ENCODE measurements around the gene F13A1. TPM values are rescaled to one million over a fixed set of nuclear protein-coding genes. Genes with fewer than 3 reads are reported as not detected.
"Not testable (repeated sequence)": the region's sequence is repeated elsewhere in the genome, so short reads cannot be mapped to it uniquely, and the experiment has no call there.

The F13A1 gene
- total RNA-seq, 1 experiment from 2014 or later = 15.0 TPM

DNA sequence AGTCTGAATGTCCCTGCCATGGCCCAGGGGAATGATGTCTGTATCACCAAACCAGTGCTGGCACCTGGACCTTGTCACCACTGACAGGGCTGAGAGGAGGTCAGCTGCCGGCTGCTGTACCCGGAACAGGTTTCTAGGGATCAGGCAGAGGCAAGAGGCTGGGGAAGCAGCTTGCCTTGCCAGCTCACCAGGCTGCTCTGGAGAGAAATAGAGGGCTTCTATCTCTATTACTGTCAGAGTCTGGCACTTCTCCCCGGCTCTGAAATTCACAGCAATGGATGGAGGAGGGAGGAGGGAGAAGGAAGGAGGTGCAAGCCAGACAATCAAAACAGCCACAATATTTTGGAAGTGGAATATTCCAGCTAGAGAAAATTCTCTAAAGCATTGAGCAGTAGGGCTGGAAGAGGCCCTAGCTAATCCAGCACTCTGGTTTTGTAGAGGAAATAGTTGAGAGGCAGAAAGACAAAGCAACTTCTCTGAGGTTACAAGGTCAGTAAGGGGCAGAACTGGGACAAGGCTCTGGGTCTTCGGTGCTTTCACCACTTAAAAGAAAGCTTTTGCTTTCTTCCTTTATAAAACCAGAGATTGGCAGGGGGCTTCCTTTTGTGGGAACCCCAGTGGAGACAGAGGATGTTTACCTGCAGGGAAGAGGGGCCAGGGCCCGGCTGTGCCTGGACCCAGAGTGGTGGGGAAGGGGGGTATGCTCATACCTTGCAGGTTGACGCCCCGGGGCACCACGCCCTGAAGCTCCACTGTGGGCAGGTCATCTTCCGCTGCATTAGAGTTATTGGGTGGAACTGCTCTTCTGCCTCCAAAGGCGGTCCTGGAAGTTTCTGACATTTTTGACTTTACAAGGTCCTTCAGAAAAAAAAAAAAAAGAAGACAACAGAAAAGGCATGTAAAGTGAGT, 2.4 kb downstream of the F13A1 start:
- no peak for DNase-seq (ENCODE audit: low read depth)

DNA sequence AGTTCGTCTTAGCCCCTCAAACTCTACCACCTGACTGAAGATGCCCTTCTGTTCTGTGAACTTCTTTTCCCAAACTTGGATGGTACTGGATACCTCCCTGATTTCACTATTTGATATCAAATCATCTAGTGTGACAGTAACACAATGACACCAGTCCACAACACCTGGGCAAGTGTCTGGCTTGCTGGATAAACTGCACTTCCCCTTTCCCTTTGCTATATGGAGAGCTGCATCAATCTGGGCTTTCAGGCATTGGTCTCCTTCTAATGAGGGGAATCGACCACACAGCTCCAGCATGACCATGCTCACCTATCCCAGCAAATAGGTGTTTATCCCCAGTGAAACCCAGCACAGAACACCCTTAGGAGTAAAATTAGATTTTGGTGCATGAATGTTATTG, 3.1 kb downstream of the F13A1 start:
- no peak for DNase-seq (ENCODE audit: low read depth)

DNA sequence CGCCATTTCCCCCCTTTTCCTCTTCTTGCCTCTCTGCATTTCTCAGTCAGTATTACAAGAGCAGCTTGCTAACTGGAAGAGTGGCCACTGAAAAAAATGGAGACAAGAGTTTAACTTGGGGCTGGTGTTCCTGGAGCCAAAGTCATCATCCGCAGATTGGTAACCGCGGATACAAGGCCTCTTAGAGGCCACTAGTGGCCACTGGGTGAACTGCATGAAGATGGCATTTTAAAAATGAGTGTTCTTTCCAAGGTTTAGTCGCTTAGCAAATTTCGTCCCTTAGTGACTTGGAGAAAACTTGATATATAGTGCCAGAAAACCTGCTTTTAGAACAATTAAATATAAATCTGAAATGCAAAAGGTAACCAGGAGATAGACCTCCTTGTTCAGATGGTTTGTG, 4.8 kb downstream of the F13A1 start:
- DNase-seq (ENCODE audit: low read depth) = peak; percentile 50

DNA sequence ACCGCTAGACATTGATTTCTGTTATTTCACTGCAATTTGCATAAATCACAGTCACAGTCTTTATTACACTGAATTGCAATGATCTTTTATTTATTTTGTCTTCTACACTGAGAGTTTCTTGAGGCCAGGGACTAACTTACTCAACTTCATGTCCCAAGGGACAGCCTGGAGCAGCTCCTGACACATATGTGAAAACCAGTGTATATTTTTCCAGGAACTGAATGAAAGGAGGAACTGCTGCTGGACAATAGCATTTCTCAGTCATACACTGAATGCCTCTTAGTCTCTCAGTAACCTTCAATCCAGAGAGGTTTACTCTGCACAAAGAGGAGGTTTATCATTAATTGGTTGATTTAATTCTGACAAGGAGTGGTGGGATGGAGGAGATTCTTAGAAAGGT, 5.9 kb downstream of the F13A1 start:
- DNase-seq (ENCODE audit: low read depth) = peak; percentile 25

GRCh38 chr6:6312901-6313441, 7.5 kb downstream of the F13A1 start:
- DNase-seq (ENCODE audit: low read depth) = no peak

GRCh38 chr6:6305575-6305974, 14.9 kb downstream of the F13A1 start:
- no peak for DNase-seq (ENCODE audit: low read depth)

DNA sequence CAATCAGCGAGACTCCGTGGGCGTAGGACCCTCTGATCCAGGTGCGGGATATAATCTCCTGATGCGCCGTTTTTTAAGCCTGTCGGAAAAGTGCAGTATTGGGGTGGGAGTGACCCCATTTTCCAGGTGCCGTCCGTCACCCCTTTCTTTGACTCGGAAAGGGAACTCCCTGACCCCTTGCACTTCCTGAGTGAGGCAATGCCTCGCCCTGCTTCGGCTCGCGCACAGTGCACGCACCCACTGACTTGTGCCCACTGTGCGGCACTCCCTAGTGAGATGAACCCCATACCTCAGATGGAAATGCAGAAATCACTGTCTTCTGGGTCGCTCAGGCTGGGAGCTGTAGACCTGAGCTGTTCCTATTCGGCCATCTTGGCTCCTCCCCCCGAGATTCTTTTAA, 20.1 kb downstream of the F13A1 start:
- DNase-seq (ENCODE audit: low read depth) = not testable (repeated sequence)

DNA sequence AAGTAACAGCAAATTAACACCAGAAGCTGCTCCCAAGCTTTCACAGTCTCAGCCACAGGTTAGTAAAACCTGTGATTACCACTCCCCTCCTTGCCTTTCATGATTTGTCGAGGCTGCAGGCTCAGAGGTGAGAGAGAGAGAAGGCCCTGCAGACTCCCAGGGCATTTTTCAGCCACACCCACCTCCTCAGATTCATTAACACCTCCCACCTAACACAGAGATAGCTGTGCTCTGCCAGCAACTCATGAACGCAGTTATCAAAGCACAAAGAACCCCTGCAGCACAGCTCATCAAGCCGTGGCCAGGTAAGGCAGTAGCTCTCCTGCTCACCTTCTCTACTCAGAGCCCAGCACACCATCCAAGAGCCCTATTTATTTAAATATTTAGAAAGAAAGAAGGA, 27.1 kb downstream of the F13A1 start:
- DNase-seq (ENCODE audit: low read depth) = no peak

DNA sequence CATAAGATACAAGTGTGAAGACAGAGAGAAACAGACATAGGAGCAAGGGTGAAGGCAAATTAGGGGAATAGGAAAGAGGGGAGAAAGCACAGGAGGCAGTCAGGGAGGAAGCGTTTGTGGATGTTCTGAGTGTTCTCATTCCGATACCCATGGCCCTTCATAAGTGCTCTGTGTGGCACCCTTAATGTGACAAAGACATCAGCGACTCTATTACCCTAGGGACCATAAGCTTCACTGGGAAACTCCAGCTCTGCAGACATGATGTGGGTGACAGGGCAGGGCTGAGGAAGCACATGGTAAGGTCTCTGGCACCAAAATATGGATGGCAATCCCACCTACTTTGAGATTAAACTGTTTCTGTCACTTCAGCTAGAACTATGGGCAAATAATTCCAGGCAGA, 33.0 kb downstream of the F13A1 start:
- no peak for DNase-seq (ENCODE audit: low read depth)

- no peak for DNase-seq (ENCODE audit: low read depth)
Measured at GRCh38 chr6:6285679-6286078, 34.8 kb downstream of the F13A1 start.

DNA sequence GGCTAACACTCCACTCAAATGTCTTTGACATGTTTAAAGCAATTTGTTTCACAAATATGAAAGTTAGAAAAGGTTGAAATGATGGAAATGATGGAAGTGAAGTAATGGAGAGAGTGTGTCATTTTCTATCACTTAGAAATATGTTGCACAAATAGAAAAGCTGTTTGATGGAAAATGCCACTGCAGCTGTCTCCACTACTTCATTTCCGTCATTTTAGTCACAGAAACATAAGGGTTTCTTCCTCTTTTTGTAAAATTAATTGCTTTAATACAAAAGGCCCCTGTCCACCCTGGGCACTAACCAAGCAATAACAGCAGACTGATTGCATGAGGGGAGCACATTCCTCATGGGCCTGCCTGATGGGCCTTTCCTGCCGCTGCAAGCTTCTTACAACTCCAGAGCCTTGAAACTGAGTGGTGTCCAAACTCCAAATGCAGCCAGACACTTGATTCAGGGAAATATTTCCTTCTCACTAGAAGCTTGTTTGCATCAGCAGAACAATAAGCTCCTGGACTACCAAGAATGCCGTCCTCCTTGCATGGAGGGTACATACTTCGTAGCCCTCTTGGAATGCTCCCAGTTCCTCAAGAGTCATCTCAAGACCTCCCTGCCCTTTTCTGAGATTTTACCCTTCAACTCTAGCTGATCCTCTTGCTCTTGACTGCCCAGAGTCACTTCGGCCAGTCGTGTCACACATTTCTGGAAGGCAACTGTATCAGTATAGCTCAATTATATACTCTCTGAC, 36.1 kb downstream of the F13A1 start:
- no peak for DNase-seq (ENCODE audit: low read depth)

DNA sequence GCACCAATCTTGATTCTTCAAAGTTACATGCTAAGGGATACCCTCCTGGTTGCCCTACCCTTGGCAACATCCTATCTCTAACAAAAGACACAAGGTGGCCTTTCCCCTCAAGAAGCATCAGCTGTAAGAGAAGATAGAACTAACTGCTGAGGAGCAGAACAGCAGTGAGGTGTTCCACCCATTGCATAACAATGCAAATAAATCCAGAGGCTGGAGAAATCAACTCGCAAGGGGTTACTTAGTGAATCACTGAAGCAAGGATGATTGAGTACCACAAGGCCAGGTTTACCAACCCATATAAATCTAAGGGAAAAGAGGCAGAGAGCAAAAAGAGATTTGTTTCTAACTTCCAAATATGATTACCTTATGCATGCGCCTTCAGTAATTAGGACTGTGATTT, 36.7 kb downstream of the F13A1 start:
- no peak for DNase-seq (ENCODE audit: low read depth)

GRCh38 chr6:6282716-6283115, 37.7 kb downstream of the F13A1 start:
- DNase-seq (ENCODE audit: low read depth) = no peak

DNA sequence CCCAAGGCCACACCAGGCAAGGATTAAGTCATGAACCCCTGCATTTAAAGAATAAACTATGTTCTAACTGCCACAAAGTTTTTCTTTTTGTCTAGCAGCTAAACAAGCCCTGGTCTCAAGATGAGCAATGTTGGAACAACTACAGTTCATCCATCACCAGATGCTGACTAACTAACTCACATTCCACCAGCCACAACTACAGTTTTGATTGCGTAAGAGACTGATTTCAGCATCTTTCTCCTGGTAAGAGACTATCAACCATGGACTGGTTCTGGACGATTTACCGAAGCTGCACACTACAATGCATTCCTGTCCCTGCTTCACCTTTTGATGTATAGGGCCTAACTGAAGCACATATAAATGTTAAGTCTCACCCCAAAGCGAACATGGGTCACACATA, 43.0 kb downstream of the F13A1 start:
- peak; percentile 72 for DNase-seq (ENCODE audit: low read depth)

- DNase-seq (ENCODE audit: low read depth) = no peak
Measured at GRCh38 chr6:6270948-6271535, 49.4 kb downstream of the F13A1 start.

GRCh38 chr6:6260196-6260722, 60.2 kb downstream of the F13A1 start:
- no peak for DNase-seq (ENCODE audit: low read depth)

GRCh38 chr6:6256886-6257285, 63.6 kb downstream of the F13A1 start:
- DNase-seq (ENCODE audit: low read depth) = peak; percentile 3

DNA sequence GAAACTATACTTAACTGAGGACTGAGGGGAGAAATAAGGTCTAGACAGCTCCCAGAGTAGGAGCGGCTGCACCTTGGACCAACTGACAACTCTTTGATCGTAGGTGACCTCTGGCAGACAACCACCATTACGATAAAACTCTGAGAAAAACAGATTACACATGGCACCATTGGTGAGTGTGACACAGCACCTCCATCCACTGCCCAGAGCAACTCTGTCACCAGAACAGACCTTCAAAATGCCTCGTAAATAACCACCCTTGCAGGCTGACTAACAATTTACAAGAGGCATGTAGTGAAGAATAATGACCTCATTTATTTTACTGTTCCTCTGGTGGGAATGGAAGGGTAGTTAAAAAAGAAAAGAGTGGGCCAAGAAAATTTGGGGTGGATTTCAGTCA, 64.2 kb downstream of the F13A1 start:
- no peak for DNase-seq (ENCODE audit: low read depth)

DNA sequence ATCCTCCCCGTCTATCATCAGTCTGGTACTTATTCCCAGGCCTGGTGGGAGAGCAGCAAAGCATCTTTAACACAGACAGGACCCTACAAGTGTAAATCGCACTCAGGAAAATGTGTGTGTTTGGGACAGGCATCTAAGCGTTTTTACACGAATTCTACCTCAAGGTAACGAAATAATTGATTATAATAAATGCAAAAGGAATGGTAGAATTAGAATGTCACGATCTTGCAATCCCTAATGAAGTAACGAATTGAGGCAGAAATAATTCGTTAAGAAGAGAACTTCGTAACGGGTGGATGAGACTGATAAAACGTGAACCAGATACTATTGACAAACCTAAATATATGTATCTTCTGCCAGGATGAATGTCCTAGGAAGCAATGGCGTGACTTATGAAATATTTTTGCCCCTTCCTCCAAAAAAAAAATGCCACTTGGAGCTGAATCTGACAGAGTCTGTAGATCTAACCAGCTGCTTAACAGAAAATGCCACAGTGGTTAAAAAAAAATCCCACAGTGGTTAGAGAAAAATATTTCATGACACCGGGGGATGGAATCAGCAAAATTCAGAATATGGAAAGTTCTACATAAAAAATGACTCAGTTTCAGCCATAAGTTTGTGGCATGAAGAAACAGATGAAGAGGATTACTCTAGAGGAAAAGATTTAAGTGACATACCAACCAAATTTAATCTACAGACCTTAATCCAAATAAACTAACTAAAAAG, 68.7 kb downstream of the F13A1 start:
- DNase-seq (ENCODE audit: low read depth) = peak; percentile 53

DNA sequence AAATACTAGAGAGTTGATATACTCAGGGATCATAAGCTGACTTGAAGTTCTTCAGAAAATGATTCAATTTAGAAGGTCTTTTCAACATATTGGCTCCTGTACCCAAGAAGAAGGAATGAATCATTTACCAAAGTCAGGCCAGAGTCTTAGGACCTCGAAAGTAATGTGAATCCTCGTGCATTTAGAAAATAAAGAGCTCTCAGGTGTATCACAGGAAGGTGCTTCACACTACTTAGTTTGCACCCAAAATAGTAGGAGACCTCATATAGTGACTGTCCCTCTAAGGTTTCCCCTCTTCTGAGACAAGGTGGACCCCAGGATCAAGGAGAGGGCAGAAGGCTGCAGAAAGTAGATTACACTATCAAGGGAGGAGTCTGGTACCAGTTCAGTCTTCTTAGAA, 71.8 kb downstream of the F13A1 start:
- DNase-seq (ENCODE audit: low read depth) = no peak

DNA sequence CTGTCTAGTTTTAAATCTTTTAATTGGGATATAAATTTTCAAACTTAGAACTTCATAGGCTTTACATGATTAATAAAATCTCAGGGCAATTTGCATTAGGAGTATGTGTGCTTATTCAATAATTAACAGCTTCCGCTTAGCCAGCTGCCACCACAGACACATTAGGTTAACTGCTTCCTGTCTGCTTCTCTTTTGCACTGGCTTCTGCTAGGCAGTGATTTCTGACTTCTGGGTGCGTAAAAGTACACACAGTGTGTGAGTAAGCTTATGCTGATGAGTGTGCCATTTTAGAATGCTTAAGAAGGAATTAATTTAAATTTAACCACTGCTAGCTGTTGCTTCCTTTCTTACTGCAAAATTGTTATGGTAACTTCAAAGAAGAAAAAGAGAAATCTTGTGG, 73.9 kb downstream of the F13A1 start:
- no peak for DNase-seq (ENCODE audit: low read depth)
